Muscle of leg (tissue), 11 donors: ENCODE measurements around the gene MYH11. TPM values are rescaled to one million over a fixed set of nuclear protein-coding genes. Genes with fewer than 3 reads are reported as not detected.

ENCODE experiments used
- DNase-seq: peaks from one replicate; pipeline ENCODE4 v3.0.0; 2013
- H3K27ac ChIP-seq: one replicate; pipeline ENCODE4 v1.5.1; 2013; ENCODE audit warnings: mild to moderate bottlenecking, low read length, control low read depth
- H3K27me3 ChIP-seq: one replicate; pipeline ENCODE4 v1.6.1; 2013; ENCODE audit warnings: low read length; ENCODE audit not compliant: control insufficient read depth, insufficient read depth
- H3K36me3 ChIP-seq: one replicate; pipeline ENCODE4 v1.6.1; 2013; ENCODE audit warnings: low read length; ENCODE audit not compliant: control insufficient read depth, insufficient read depth
- H3K4me1 ChIP-seq: one replicate; pipeline ENCODE4 v1.6.1; 2013; ENCODE audit warnings: low read length; ENCODE audit not compliant: control insufficient read depth, insufficient read depth
- H3K4me3 ChIP-seq: one replicate; pipeline ENCODE4 v1.5.1; 2013; ENCODE audit warnings: low read length, control low read depth
- H3K9me3 ChIP-seq: replicated peaks from 2 replicates; pipeline ENCODE4 v1.6.1; 2013; ENCODE audit warnings: low read depth, low read length; ENCODE audit not compliant: control insufficient read depth
- WGBS: methylation state at CpG from one replicate; pipeline ENCODE4 v1.1.5; 2013; ENCODE audit warnings: missing lambda C conversion rate; ENCODE audit not compliant: insufficient coverage; 5-methylcytosine and 5-hydroxymethylcytosine counted together
- polyA plus RNA-seq, 8 donors: library from polyadenylated mRNA; unstranded; fragments of 120-200 nt; gene quantifications; one replicate each; pipeline versions ENCODE4 v1.2.1 to v1.2.3, GENCODE V29; 2013; ENCODE audit warnings: inconsistent platforms in 1 of 8, low replicate concordance in 1 of 8; ENCODE audit not compliant: insufficient read length in 8 of 8, insufficient read depth in 1 of 8
- total RNA-seq: library from RNA; stranded (reverse); fragments of 120-200 nt; gene quantifications from one replicate; pipeline ENCODE4 v1.2.4, GENCODE V29; 2013

Gene MYH11
- total and polyA plus RNA-seq, 9 donors: 9.4 to 38.0 (median 20.7) TPM

- H3K27ac ChIP-seq: no peak overlapping the region
- no peaks in the 10 kb centered on the region for H3K36me3 ChIP-seq
- no CpG with 5 or more reads among the region's 2 CpGs for WGBS
- H3K27me3 ChIP-seq: no peaks in the 10 kb centered on the region
- H3K9me3 ChIP-seq: no peaks in the 10 kb centered on the region
- no peaks in the 10 kb centered on the region for H3K4me1 ChIP-seq
- no peak overlapping the region for H3K4me3 ChIP-seq
- DNase-seq: no peak
Measured at GRCh38 chr16:15764112-15764511, 92.7 kb downstream of the MYH11 start.

- WGBS: 86% methylated on average over 1 of the region's 1 CpG
- H3K4me3 ChIP-seq: no peak overlapping the region
- H3K4me1 ChIP-seq: no peaks in the 10 kb centered on the region
- no peaks in the 10 kb centered on the region for H3K36me3 ChIP-seq
- DNase-seq: no peak
- no peak overlapping the region for H3K27ac ChIP-seq
- no peaks in the 10 kb centered on the region for H3K9me3 ChIP-seq
- no peaks in the 10 kb centered on the region for H3K27me3 ChIP-seq
Measured at GRCh38 chr16:15760129-15760528, 96.7 kb downstream of the MYH11 start.

GRCh38 chr16:15759070-15759469, 97.8 kb downstream of the MYH11 start:
- Histone ChIP-seq H3K27me3 (no peaks in the 10 kb centered on the region), H3K4me1 (no peaks in the 10 kb centered on the region), H3K36me3 (no peaks in the 10 kb centered on the region), H3K27ac (no peak overlapping the region), H3K4me3 (no peak overlapping the region), H3K9me3 (peaks cover 3% of the 10 kb centered on the region)
- no peak for DNase-seq
- 90% methylated on average over 2 of the region's 4 CpGs for WGBS

- Histone ChIP-seq H3K27ac (no peak overlapping the region), H3K4me3 (no peak overlapping the region), H3K36me3 (no peaks in the 10 kb centered on the region), H3K4me1 (no peaks in the 10 kb centered on the region), H3K27me3 (no peaks in the 10 kb centered on the region), H3K9me3 (peaks cover 3% of the 10 kb centered on the region)
- WGBS: 90% methylated on average over 18 of the region's 23 CpGs
- DNase-seq: no peak
Measured at GRCh38 chr16:15757630-15758251, 99.1 kb downstream of the MYH11 start.

- H3K4me1 ChIP-seq: no peaks in the 10 kb centered on the region
- 79% methylated on average over 7 of the region's 10 CpGs for WGBS
- H3K27me3 ChIP-seq: no peaks in the 10 kb centered on the region
- peaks cover 3% of the 10 kb centered on the region for H3K9me3 ChIP-seq
- H3K4me3 ChIP-seq: no peak overlapping the region
- no peak overlapping the region for H3K27ac ChIP-seq
- no peak for DNase-seq
- no peaks in the 10 kb centered on the region for H3K36me3 ChIP-seq
Measured at GRCh38 chr16:15757077-15757386, 99.8 kb downstream of the MYH11 start.

- 87% methylated on average over 6 of the region's 8 CpGs for WGBS
Measured at GRCh38 chr16:15754821-15755534, 101.8 kb downstream of the MYH11 start.

GRCh38 chr16:15752717-15753488, 103.9 kb downstream of the MYH11 start:
- H3K36me3 ChIP-seq: no peaks in the 10 kb centered on the region
- no peak for DNase-seq
- H3K9me3 ChIP-seq: peaks cover 3% of the 10 kb centered on the region
- WGBS: 89% methylated on average over 7 of the region's 12 CpGs
- H3K27me3 ChIP-seq: no peaks in the 10 kb centered on the region
- no peak overlapping the region for H3K4me3 ChIP-seq
- no peak overlapping the region for H3K27ac ChIP-seq
- H3K4me1 ChIP-seq: no peaks in the 10 kb centered on the region

More at GRCh38 chr16:15754821-15755534, 101.8 kb downstream of the MYH11 start:
- Histone ChIP-seq H3K4me1 (no peaks in the 10 kb centered on the region), H3K27ac (no peak overlapping the region), H3K36me3 (no peaks in the 10 kb centered on the region), H3K9me3 (peaks cover 3% of the 10 kb centered on the region), H3K4me3 (no peak overlapping the region), H3K27me3 (no peaks in the 10 kb centered on the region)
- DNase-seq: no peak

- H3K9me3 ChIP-seq: peaks cover 3% of the 10 kb centered on the region
- no peaks in the 10 kb centered on the region for H3K36me3 ChIP-seq
- no peak overlapping the region for H3K4me3 ChIP-seq
- H3K4me1 ChIP-seq: no peaks in the 10 kb centered on the region
- no peak overlapping the region for H3K27ac ChIP-seq
- WGBS: 97% methylated on average over 3 of the region's 7 CpGs
- no peak for DNase-seq
- H3K27me3 ChIP-seq: no peaks in the 10 kb centered on the region
Measured at GRCh38 chr16:15751940-15752339, 104.9 kb downstream of the MYH11 start.

- H3K4me1 ChIP-seq: no peaks in the 10 kb centered on the region
- peaks cover 2% of the 10 kb centered on the region for H3K9me3 ChIP-seq
- H3K4me3 ChIP-seq: no peak overlapping the region
- no peak overlapping the region for H3K27ac ChIP-seq
- WGBS: 92% methylated on average over 17 of the region's 18 CpGs
- DNase-seq: no peak
- H3K27me3 ChIP-seq: no peaks in the 10 kb centered on the region
- H3K36me3 ChIP-seq: no peaks in the 10 kb centered on the region
Measured at GRCh38 chr16:15749985-15750384, 106.8 kb downstream of the MYH11 start.

- no peak for DNase-seq
- 29% methylated on average over 1 of the region's 2 CpGs for WGBS
- Histone ChIP-seq H3K27ac (no peak overlapping the region), H3K4me1 (no peaks in the 10 kb centered on the region), H3K36me3 (no peaks in the 10 kb centered on the region), H3K4me3 (no peak overlapping the region), H3K27me3 (no peaks in the 10 kb centered on the region), H3K9me3 (no peaks in the 10 kb centered on the region)
Measured at GRCh38 chr16:15749371-15749770, 107.5 kb downstream of the MYH11 start.
